CD4-positive, alpha-beta T cell treated with Interleukin-1 beta for 1 hour (primary cell): ENCODE data around the gene SPAG16.

Experiments
- DNase-seq, 2 donors: peaks; one replicate each; pipeline ENCODE4 v3.0.0-alpha.2; 2020 to 2022

SPAG16 gene

GRCh38 chr2:213284105-213285090, at the start of gene SPAG16:
Gene SPAG16 (plus strand): TSS chr2:213284464.
- peak; percentile 97 for DNase-seq

GRCh38 chr2:213234641-213235040, 49.6 kb upstream of the SPAG16 start:
- no peak for DNase-seq

- DNase-seq = no peak
These were observed 48.5 kb upstream of the SPAG16 start for GRCh38 chr2:213235741-213236140.

DNA sequence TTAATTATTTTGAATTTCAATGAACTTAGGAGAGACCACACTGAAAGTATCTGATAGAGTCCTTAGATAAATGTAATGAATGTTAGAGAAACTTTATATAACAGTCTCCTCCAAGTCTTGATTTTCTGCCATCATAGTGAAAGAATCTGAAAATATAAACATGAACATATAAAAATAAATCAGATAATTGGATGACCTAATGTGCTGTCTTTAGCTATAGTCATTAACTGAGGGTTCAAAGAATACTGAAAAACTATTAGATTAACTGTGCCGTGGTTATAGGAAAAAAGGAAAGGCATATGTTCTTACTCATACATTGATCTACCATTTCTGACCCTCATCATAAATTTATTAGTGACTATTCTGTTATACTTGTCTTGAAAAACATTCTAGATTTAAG, 47.0 kb upstream of the SPAG16 start:
- DNase-seq = no peak

DNA sequence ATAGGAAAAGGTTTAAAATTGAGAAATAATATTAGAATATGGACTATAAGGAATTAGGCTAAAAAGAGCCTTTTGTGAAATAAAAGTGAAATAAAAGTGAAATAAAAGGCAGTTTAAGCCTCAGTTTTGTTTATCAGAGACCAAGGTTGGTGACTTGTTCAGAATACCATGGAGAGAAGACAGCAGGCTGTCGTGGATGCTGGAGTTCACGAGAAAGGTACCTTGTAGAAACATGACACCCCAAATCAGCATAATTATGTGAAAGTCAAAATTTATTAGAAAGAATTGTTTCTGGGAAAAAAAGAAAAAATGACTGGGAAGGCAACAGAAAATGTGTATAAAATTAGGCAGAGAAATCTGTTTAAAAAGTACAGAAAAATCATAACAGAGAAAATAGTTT, 46.5 kb upstream of the SPAG16 start:
- DNase-seq = no peak

DNA sequence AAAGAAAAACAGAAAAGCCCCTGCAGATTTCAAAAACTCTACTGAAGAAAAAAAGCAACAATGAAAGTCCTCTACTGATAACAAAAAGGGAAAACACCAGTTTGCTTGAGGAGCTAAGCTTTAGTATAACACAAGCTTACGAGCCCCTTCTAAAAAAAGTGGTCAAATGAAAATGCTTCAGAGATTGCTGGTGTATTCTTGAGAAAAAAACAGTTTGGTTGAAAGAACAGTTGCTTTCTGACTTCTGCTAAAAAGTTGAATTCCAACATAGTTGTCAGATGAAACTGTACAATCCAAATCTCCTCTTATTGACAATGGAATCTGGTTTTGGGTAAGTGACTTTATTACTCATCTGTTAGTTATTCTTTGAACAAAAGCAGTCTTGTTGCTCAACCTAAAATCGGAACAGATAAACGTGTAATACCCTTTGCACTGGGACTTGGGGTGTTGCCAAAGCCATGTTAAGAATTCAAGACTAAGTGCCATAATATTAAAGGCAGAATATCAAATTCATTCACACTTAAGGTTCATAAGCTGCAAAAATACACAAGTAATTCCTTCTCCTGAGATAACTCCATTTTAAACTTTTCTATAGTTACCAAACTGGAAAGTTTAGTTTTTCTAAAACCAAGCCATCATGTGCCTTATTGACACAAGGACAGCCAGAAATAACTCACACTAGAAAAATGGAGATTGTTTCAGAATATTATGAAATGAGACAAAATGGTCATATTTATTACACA, 45.3 kb upstream of the SPAG16 start:
- DNase-seq = no peak

DNA sequence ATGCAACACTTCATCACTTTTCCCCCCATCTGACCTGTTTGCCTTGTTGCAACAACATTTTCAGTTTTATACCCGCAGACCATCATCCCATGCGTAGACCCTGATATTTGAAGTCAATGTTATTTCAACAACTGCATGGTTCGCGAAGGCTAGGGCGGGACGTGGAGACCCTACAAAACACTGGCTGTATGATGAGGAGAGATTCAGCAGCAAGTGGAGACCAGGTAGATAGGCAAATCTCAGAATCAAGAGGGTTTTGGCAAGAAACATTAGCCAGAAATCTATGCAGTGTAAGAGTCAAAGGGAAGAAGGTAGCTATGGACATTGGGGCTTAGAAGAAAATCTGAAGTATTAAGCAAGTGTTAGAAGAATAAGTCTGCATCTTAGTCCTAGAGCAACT, 42.4 kb upstream of the SPAG16 start:
- DNase-seq = no peak

GRCh38 chr2:213242653-213243052, 41.6 kb upstream of the SPAG16 start:
- DNase-seq = no peak

DNA sequence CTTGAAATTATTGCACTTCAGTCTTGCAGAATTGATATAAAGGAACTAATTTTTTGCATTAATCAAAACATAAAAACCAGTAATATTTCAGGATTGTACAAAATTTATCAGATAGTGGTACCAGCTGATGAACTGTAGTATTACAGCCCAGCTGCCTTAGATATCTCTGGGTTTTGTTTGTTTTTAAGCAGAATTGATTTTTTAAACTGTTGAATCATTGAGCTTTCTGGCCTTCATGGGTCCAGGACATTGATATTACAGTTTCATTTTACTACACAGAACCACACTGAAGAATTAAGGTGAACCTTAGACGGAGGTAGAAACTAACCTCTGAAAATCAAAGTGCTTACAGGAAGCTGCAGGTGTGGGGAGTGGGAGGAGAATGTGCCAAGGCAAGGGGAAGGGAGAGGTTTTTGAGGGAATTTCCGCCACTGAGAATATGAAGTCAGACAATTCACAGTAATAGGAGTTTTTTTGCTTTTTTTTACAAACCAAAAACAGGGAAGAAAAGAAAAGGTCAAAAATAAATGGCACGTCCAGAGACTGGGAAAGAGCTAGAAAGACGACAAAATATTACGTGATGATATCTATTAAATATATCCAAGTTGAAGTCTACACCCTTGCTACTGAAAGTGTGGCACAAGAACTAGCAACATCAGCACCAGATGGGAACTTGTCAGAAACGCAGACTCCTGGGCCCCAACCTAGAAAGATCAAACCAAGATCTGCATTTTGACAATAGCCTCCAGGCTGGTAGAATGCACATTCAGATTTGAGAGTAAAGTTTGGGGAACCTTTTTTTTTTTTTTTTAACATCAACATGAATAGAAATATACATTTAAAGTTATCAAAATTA, 40.8 kb upstream of the SPAG16 start:
- DNase-seq = no peak

DNA sequence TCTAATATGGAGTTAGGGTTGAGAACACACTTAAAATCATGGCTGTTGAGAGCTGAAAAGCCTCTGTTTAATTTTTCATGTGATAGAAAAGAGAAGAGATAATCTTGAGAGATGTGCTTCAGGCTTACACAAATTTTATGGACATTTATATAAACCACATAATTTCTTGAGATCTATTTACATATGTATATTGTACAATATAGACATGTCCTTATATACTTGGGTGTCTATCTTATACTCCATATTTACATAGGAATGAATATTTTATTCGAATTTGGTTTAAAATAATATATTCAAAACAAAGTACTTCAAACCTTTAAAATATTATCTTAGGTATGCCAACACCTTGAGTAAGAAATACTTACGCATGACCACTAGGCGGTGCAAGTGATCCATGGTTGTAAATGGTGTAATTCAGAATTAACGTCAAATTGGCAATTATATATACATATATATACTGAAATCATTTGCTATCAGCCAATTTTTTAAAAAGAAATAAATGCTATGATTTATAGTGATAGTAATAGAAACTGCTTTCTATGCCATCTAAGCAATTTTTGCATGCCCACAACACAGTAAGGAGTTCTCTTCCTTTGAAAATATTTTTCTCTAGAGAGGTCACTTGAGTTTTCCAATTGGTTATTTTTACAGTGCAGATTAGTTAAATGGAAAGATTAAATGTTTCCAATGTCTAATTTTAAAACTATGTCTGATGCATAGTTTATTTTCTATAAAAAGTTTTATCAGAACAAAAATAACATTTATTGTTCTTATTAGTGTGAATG, 37.6 kb upstream of the SPAG16 start:
- peak; percentile 34 to 57 for DNase-seq

DNA sequence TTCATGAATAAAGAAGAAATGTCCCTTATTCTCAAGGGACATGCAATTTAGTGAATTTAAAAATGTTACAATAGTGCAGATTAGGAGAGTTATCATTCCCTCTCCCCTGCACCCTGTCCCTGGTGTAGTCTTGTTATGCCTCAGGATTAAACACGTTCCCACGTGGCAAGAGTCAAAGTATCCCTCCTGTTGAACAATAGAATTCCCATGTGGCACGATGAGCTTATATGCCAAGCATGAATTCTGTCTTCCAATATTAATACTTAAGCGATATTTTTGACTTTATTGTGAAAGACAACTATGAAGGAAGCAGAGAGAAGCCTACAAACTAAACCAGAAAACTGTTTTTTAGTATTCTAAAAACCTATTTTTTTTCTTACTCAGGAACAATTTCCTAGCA, 36.7 kb upstream of the SPAG16 start:
- DNase-seq = no peak

DNA sequence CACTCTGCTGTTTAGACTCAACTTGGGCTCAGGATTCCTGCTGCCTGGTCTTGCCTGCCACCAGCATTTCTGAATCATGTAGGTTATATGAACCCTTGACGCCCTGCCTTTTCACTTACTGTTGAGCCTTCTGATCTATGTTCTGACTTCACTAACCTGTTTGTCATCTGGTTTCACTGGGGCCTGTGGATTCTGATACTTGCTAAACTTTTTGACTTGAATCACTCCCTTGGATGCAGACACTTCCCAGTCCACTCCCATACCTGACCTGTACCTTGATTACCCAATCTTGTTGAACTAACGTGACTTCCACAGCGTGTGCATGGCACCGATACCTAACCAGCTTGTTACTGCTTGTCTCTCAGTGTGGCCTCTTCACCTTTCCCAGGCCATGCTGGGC, 35.6 kb upstream of the SPAG16 start:
- no peak for DNase-seq

- no peak for DNase-seq
These were observed 34.8 kb upstream of the SPAG16 start for GRCh38 chr2:213249502-213249901.

GRCh38 chr2:213251618-213252017, 32.6 kb upstream of the SPAG16 start:
- DNase-seq = peak in 1 of 2 donors; percentile 58

- DNase-seq = no peak
These were observed 32.1 kb upstream of the SPAG16 start for GRCh38 chr2:213252206-213252605.

DNA sequence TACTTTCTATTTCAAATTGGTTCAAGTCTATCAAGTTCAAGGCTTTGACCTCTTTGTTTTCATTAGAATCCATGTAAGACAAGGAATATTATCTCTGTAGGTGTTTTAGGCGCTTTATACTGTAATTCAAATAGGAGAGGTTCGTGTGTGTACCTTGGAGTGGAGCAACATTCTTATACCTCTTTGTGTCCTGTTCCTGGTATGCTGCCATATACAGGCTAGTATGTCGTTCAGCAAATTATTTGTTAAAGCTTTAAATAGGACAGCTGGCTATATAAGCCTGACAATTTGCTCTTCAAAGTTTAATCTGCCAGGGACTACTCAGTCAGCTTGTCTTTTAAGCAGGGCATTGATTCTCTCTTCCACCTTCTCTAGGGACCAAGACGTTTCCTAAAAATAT, 31.1 kb upstream of the SPAG16 start:
- no peak for DNase-seq

- no peak for DNase-seq
These were observed 25.0 kb upstream of the SPAG16 start for GRCh38 chr2:213259266-213259665.

GRCh38 chr2:213261237-213261636, 23.0 kb upstream of the SPAG16 start:
- DNase-seq = no peak

DNA sequence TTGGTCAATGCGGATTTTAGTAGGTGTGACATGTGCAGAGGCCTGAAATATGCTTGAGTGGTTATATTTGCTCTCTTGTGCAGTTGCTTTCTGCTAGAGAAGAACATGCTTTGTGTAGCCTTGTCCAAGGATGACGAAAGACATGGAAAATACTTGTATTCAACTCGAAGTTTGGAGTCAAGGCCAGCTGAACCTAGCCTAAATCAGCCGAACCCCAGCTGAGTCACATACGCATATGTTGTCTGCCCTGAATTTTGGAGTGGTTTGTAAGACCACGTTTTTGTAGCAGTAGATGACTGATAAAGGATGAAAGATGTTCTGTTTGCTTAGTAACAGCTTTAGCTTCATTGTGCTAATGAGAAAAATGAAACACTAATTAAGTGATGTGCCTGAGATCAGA, 22.5 kb upstream of the SPAG16 start:
- DNase-seq = no peak

- DNase-seq = no peak
These were observed 18.6 kb upstream of the SPAG16 start for GRCh38 chr2:213265679-213266078.

DNA sequence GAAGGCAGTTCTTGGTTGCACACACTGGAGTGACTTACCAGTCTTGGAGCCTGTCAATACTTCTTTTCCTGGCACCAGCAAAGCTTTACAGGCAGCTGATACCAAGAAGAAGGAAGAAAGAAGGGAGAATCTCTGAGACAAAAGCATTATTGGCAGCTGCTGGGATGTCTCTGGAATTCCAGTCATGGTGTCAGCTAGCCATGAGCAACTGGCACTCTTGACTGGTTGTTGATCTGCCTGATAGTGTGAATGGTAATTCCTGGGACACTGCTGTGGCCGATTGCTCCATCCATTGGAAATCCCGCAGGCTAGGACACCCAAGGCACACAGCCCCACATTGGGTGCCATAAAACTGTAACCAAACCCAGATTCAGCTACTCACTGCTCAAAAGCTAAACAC, 17.8 kb upstream of the SPAG16 start:
- DNase-seq = no peak

- DNase-seq = no peak
These were observed 12.3 kb upstream of the SPAG16 start for GRCh38 chr2:213271947-213272346.
